HFF-Myc (cell line): ENCODE data around the gene PNMA1.

Source experiments
- DNase-seq: peaks from one replicate; pipeline ENCODE4 v3.0.0-alpha.2; 2011; ENCODE audit warnings: low read depth; ENCODE audit errors: extremely low read depth
- H3K4me3 ChIP-seq: replicated peaks from 2 replicates; pipeline ENCODE4 v1.5.1; 2011; ENCODE audit warnings: low read depth, mild to moderate bottlenecking, control low read depth, low read length
- CTCF ChIP-seq: IDR thresholded peaks from 2 replicates; pipeline ENCODE4 v1.5.1; 2012; ENCODE audit warnings: mild to moderate bottlenecking, low read depth, low read length, control low read depth; ENCODE audit errors: missing control alignments

Gene PNMA1

GRCh38 chr14:73741386-73741875, 27.2 kb upstream of the PNMA1 start:
- no peak for TF ChIP-seq CTCF
- DNase-seq = no peak
- H3K4me3 ChIP-seq = peak overlapping the region; percentile 19

GRCh38 chr14:73740618-73741326, 26.6 kb upstream of the PNMA1 start:
- no peak overlapping the region for H3K4me3 ChIP-seq
- DNase-seq = no peak
- no peak for TF ChIP-seq CTCF

- DNase-seq = no peak
- TF ChIP-seq CTCF = no peak
- no peak overlapping the region for H3K4me3 ChIP-seq
These were observed 25.9 kb upstream of the PNMA1 start for GRCh38 chr14:73739899-73740617.

GRCh38 chr14:73739174-73739898, 25.2 kb upstream of the PNMA1 start:
- DNase-seq = no peak
- H3K4me3 ChIP-seq = no peak overlapping the region
- TF ChIP-seq CTCF = no peak

- DNase-seq = no peak
- TF ChIP-seq CTCF = no peak
- no peak overlapping the region for H3K4me3 ChIP-seq
These were observed 24.5 kb upstream of the PNMA1 start for GRCh38 chr14:73738518-73739173.

- DNase-seq = no peak
- H3K4me3 ChIP-seq = no peak overlapping the region
- TF ChIP-seq CTCF = no peak
These were observed 22.7 kb upstream of the PNMA1 start for GRCh38 chr14:73736842-73737241.
